Jurkat, Clone E6-1 (cell line): ENCODE results near the gene MEIS2.

Experiments
- DNase-seq: peaks from one replicate; pipeline ENCODE4 v3.0.0-alpha.2; 2011; ENCODE audit warnings: low read depth, low spot score
- H3K4me3 ChIP-seq: 2 replicates; pipeline ENCODE4 v1.5.1; 2011; ENCODE audit warnings: mild to moderate bottlenecking, low read length, control low read depth, moderate library complexity

MEIS2 gene

GRCh38 chr15:37102305-37103162 lies 2.2 kb upstream of the MEIS2 start:
- H3K4me3 ChIP-seq: no peak overlapping the region
- no peak for DNase-seq

- H3K4me3 ChIP-seq: peak overlapping the region; percentile 63
- peak; percentile 12 for DNase-seq
These were observed 1.6 kb upstream of the MEIS2 start for GRCh38 chr15:37101980-37102304.

- DNase-seq: peak; percentile 18
- peak overlapping the region; percentile 63 for H3K4me3 ChIP-seq
These were observed 542 bp upstream of the MEIS2 start for GRCh38 chr15:37100966-37101215.

DNA sequence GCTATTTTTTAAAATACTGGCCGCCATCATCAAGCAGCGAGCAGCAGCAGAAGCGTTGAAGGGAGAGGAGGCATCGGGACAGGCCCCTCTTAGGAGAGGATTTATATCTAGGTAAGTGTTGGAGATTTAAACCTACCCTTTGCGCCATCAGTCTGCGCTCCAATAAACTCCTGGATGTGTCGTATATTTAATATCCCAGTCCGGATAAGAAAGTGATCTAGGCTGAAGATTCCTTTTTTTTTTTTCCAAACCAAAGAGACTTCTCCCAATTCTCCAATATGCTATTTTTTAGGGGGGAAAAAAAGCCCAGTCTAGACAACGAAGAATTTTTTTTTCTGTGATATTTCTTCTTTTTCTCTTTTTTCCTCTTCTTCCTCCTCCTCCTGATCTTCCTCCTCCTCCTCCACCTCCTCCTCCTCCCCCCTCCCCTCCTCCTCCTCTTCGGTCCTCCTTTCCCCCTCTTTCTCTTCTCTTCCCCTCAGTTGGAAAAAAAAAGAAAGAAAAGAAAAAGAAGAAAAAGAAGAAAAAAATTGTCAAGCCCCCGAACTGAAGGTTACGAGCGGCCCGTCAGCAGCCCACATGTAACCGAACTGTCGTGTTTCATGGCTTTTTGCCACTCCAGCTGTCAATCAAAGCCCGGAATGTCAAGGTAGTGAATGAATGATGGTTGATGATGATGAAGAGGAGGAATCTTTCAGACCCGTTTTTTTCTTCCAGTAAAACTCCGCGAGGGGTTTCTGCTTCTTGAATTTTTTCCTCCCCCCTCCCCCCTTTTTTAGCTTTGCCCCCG lies 835 bp downstream of the MEIS2 start:
- peak overlapping the region; percentile 63 for H3K4me3 ChIP-seq
- DNase-seq: peak; percentile 14

DNA sequence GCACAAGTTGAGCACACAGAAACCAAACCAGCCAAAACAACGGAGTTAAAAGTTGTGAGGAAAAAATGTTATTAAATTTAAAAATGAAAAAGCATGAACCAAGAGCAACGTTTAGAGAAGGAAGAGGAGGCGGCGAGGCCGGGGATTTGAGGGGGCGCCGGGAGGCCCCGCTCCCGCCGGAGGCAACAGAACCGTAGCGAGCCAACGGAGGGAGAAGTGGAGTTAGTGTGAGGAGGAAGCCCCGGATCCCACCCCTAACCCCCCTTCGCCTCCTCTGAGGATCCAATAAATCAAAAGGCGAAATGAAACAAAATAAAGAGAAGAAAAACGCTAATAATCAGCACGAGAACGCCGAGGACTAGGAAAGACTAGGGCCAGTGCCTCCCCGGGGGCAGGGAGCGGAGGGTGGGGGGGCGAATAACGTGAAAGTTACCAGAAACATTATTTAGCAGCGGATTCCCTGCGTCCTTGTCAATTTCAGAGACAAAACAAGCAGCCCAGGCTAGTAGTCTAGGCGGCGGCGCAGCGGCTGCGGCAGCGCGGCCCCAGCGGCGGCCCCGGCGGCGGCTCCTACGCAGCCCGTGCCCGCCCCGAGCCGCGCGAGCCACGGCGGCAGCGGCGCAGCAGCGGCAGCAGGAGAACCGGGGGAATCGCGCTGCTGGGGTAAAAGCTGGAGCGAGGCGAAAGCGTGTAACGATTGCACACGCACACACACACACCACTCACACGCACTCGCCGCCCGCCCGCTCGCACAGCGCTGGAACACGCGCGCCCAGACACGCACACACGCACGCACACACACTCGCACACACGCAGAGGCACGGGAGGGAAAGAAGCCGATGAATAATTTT lies 1.7 kb downstream of the MEIS2 start:
- DNase-seq: peak; percentile 9
- peak overlapping the region; percentile 63 for H3K4me3 ChIP-seq

- no peak overlapping the region for H3K4me3 ChIP-seq
- no peak for DNase-seq
These were observed 3.0 kb downstream of the MEIS2 start for GRCh38 chr15:37097144-37097919.

DNA sequence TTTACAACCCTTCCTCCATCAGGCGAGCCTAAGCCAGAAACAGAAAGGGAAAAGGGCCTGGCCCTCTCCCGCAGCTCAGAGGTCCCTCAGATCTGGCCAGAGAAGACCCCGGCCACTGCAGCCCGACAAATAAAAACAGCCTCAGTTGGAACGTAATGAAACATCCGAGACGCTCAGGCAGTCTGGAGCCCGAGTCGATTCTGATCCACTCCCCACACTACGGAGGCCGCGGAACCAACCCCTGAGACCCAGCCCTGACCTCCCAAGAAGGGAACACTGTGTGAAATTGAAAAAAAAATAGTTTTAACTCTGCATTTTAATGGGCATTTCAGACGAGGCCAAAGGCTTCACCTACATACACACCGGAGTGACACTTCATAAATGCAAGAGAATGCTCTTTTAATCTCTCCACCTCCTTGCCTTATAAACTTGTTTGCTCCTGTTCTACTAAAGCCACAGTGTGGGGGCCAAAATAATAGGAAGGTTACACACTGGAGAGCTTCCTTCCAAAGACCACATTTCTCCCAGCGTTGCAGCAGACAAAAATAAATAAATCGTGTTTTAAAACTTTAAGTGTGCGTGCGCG lies 3.7 kb downstream of the MEIS2 start:
- DNase-seq: no peak
- no peak overlapping the region for H3K4me3 ChIP-seq

DNA sequence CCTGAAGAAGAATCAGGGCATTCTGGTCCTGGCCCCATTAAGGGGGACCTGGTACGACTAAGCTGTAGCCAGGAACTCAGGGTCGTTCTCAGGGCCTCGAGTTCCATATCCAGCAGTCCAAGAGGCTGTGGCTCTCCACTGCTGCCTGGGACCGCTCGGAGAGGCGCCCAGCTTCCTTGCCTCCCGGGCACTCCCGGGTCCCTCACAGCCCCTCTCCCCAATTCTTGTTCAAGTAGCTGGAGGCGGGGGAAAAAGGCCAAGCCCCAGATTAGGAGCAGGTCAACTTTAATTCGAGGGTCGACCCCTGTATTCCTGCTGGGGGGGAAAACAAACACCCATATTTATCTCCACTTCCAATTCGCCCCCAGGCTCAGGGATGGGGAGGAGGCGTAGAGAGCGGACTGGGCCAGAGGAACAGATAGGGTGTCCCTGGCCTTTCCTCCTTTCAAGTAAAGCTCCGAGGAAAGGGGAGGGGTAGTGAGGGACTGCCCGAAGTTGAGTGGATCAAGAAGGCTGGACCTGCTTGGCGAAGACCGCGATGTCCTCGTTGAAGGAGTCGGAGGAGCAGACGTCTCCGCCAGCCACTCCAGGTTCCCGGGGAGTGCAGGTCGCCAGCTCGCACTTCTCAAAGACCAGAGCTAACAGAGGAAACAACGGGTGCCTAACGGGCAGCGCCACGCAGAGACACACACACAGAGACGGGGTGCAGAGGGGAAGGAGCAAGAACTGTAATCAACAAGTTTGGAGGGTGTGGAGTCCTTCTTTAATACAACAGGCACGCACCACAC lies 4.4 kb downstream of the MEIS2 start:
- no peak for DNase-seq
- no peak overlapping the region for H3K4me3 ChIP-seq

- H3K4me3 ChIP-seq: no peak overlapping the region
- DNase-seq: no peak
These were observed 5.2 kb downstream of the MEIS2 start for GRCh38 chr15:37094915-37095711.

- no peak overlapping the region for H3K4me3 ChIP-seq
These were observed 5.9 kb downstream of the MEIS2 start for GRCh38 chr15:37094333-37094914.

GRCh38 chr15:37093480-37094332 lies 6.6 kb downstream of the MEIS2 start:
- DNase-seq: no peak
- H3K4me3 ChIP-seq: no peak overlapping the region

More at GRCh38 chr15:37094333-37094914, 5.9 kb downstream of the MEIS2 start:
- DNase-seq: no peak

DNA sequence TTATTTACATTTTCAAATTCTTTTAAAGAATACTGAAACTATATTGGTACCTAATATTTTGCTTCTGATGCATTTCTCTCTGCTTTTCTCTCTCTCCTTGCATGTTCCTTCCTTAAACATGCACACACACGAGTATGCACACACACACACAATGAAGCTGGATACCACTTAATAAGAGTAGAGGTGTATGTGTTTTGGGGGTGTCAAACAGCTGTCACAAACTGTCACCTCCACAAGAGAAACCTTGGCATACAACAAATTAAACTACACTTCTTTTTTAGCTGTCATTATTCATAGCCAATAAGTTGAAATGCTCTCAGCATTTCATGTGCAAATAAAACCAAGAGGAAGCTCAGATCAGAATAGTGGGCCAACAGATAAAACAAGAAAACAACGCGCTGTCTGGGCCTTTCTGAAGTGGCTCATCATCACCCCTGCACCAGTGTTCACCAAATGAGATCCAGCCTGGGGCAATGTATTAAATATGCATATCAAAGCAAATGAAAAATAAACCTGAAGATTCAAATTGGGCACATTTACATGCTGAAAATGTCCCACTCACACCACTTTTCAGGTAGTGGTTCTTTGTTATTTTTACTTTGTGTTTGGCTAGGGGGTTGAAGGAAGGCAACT lies 9.7 kb downstream of the MEIS2 start:
- no peak overlapping the region for H3K4me3 ChIP-seq
- no peak for DNase-seq

- no peak overlapping the region for H3K4me3 ChIP-seq
- DNase-seq: no peak
These were observed 11.9 kb downstream of the MEIS2 start for GRCh38 chr15:37088436-37088835.

- DNase-seq: no peak
- no peak overlapping the region for H3K4me3 ChIP-seq
These were observed 13.2 kb downstream of the MEIS2 start for GRCh38 chr15:37087131-37087588.

DNA sequence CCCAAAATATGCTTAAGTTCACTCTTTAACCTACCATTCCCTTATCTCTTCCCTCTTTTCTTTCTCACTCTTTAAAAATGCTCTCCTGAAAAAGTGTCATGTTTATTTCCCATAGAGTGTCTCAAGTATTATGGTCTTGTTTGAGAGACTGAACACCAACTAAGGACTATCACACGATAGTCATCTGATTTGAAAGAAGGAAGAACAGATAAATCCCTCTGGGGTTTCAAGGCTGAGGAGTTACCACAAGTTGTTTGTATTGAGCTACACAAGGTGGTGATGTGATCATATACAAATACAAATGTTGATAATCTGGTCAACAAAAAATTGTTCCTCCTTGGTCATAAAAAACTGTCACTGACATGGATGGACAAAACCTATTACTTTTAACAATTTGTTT lies 13.8 kb downstream of the MEIS2 start:
- DNase-seq: no peak

DNA sequence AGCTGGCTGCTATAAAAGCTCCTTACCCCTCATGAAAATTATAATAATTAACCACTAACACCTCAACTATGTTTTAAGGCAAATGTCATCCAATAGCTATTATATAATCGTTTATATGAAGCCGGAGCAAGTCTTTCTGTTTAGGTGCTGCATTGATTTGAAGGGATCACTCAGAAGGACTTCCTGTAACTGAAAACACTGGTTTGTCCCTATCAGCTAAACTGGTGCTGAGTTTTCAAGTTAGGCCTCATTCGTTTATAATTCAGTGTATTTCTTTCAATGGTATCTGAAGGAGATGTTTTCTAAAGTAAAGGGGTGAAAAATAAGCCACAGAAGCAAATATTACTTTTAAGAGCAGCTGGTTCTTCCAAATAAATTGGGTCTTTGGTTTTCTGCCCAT lies 14.2 kb downstream of the MEIS2 start:
- no peak for DNase-seq
- no peak overlapping the region for H3K4me3 ChIP-seq

More for the DNA sequence above, 13.8 kb downstream of the MEIS2 start:
- H3K4me3 ChIP-seq: no peak overlapping the region
